Measurements from ENCODE around the gene VASN. TPM values are rescaled to one million over a fixed set of nuclear protein-coding genes. Genes with fewer than 3 reads are reported as not detected.
"Not testable (repeated sequence)": the region's sequence is repeated elsewhere in the genome, so short reads cannot be mapped to it uniquely, and the experiment has no call there.

VASN gene
- 20.6 TPM for total RNA-seq

- DNase-seq = peak; percentile 38
These were observed at the start of gene VASN for GRCh38 chr16:4371357-4372000. VASN (plus strand) TSS chr16:4371848; CDS start chr16:4380878, 9,030 bp downstream.

- no peak for DNase-seq
These were observed 49.3 kb upstream of the VASN start for GRCh38 chr16:4322121-4323052.

- DNase-seq = no peak
These were observed 48.4 kb upstream of the VASN start for GRCh38 chr16:4323071-4323844.

GRCh38 chr16:4323845-4324488, 47.7 kb upstream of the VASN start:
- DNase-seq = no peak

- peak; percentile 23 for DNase-seq
These were observed 47.0 kb upstream of the VASN start for GRCh38 chr16:4324492-4325252.

GRCh38 chr16:4325253-4325758, 46.3 kb upstream of the VASN start:
- DNase-seq = no peak

GRCh38 chr16:4327386-4328045, 44.1 kb upstream of the VASN start:
- DNase-seq = no peak

- peak; percentile 63 for DNase-seq
These were observed 43.4 kb upstream of the VASN start for GRCh38 chr16:4328046-4328781.

GRCh38 chr16:4328782-4329775, 42.6 kb upstream of the VASN start:
- no peak for DNase-seq

- no peak for DNase-seq
These were observed 41.3 kb upstream of the VASN start for GRCh38 chr16:4330277-4330874.

- DNase-seq = no peak
These were observed 39.6 kb upstream of the VASN start for GRCh38 chr16:4332083-4332482.

GRCh38 chr16:4332623-4333307, 38.9 kb upstream of the VASN start:
- no peak for DNase-seq

GRCh38 chr16:4333308-4333638, 38.4 kb upstream of the VASN start:
- DNase-seq = no peak

GRCh38 chr16:4333714-4334113, 37.9 kb upstream of the VASN start:
- not testable (repeated sequence) for DNase-seq

GRCh38 chr16:4334724-4335495, 36.7 kb upstream of the VASN start:
- no peak for DNase-seq

GRCh38 chr16:4336701-4337539, 34.7 kb upstream of the VASN start:
- DNase-seq = no peak

All from skin of body (tissue), 2 donors.